WTC11 (cell line): ENCODE results near the gene CST3.

Source experiments
- CREB1 ChIP-seq: sonication (generic); formaldehyde crosslinking; IDR thresholded peaks from 2 replicates; pipeline ENCODE4 v1.8.0; 2023; ENCODE audit warnings: mild to moderate bottlenecking, missing genetic modification reagents
- KAT7 ChIP-seq: sonication (generic); formaldehyde crosslinking; IDR thresholded peaks from 2 replicates; pipeline ENCODE4 v1.8.1; 2023; ENCODE audit warnings: missing genetic modification reagents, mild to moderate bottlenecking, borderline replicate concordance
- NR3C1 ChIP-seq: sonication (generic); formaldehyde crosslinking; conservative IDR thresholded peaks from 2 replicates; pipeline ENCODE4 v1.8.1; 2023; ENCODE audit warnings: low read depth, mild to moderate bottlenecking, missing genetic modification reagents
- TF ChIP-seq, protein P1 (sequence below): sonication (generic); formaldehyde crosslinking; IDR thresholded peaks from 2 replicates; pipeline ENCODE4 v1.8.0; 2022; ENCODE audit warnings: mild to moderate bottlenecking, missing genetic modification reagents
- TF ChIP-seq, protein P2 (sequence below): fragments of 200-600 bp; IDR thresholded peaks from 2 replicates; pipeline ENCODE4 v1.8.0; 2022; ENCODE audit warnings: antibody characterized with exemption
- TF ChIP-seq, protein P3 (sequence below): sonication (generic); formaldehyde crosslinking; IDR thresholded peaks from 2 replicates; pipeline ENCODE4 v1.8.0; 2022; ENCODE audit warnings: mild to moderate bottlenecking, missing genetic modification reagents

DNA sequence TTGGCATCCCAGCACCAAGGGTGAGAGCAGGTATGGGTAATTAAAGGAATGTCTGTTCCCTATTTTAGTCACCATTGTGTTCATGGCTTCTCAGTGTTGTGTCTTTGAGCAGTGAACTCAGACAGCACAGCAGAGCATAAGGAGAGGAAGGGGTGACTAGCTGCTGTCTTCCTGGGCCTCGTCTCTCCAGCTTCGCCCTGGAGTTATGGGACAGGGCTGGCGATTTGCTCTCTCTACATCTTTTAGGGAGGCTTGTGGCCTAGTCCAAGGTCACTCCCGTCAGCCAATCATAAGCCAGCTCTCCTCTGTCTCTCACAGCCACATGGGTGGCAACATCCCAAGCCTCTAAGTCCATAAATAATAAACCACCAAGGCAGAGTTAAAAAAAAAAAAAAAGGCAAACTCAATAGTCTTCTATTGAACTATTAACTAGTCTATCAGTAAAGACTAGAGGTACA, 7.3 kb downstream of the CST3 start:
- TF ChIP-seq CREB1 (CRISPR knock-in tag) (no peak), NR3C1 (CRISPR knock-in tag) (no peak), KAT7 (no peak)
- TF ChIP-seq, protein P1, sequence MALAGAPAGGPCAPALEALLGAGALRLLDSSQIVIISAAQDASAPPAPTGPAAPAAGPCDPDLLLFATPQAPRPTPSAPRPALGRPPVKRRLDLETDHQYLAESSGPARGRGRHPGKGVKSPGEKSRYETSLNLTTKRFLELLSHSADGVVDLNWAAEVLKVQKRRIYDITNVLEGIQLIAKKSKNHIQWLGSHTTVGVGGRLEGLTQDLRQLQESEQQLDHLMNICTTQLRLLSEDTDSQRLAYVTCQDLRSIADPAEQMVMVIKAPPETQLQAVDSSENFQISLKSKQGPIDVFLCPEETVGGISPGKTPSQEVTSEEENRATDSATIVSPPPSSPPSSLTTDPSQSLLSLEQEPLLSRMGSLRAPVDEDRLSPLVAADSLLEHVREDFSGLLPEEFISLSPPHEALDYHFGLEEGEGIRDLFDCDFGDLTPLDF (CRISPR knock-in tag) = no peak
- TF ChIP-seq, protein P2, sequence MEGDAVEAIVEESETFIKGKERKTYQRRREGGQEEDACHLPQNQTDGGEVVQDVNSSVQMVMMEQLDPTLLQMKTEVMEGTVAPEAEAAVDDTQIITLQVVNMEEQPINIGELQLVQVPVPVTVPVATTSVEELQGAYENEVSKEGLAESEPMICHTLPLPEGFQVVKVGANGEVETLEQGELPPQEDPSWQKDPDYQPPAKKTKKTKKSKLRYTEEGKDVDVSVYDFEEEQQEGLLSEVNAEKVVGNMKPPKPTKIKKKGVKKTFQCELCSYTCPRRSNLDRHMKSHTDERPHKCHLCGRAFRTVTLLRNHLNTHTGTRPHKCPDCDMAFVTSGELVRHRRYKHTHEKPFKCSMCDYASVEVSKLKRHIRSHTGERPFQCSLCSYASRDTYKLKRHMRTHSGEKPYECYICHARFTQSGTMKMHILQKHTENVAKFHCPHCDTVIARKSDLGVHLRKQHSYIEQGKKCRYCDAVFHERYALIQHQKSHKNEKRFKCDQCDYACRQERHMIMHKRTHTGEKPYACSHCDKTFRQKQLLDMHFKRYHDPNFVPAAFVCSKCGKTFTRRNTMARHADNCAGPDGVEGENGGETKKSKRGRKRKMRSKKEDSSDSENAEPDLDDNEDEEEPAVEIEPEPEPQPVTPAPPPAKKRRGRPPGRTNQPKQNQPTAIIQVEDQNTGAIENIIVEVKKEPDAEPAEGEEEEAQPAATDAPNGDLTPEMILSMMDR = no peak
- TF ChIP-seq, protein P3, sequence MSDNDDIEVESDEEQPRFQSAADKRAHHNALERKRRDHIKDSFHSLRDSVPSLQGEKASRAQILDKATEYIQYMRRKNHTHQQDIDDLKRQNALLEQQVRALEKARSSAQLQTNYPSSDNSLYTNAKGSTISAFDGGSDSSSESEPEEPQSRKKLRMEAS = no peak
